ENCODE data around the gene MDM2.

DNA sequence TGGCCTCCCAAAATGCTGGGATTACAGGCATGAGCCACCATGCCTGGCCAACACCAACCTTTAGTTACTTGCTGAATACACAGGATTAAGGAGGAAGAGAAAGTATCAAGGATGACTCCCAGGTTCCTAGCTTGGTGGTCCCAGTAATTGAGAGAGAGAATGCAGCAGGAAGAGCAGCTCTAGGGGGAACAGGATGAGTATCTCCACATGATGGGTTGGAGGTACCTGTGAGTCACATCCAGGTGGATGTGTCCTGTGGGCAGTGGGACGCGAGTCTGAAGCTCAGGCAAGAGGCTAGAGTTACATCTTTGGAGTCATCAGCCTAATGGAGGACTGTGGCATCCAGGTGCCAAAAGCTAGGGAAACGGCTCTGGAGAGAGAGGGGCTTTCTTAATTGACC is 47.1 kb downstream of the MDM2 start:
- TF ChIP-seq, protein P1, sequence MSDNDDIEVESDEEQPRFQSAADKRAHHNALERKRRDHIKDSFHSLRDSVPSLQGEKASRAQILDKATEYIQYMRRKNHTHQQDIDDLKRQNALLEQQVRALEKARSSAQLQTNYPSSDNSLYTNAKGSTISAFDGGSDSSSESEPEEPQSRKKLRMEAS (IDR thresholded peaks at IDR 0.05): no peak
- TF ChIP-seq RAD21 (IDR thresholded peaks at IDR 0.05; ENCODE audit: low read depth): no peak
- TF ChIP-seq, protein P2, sequence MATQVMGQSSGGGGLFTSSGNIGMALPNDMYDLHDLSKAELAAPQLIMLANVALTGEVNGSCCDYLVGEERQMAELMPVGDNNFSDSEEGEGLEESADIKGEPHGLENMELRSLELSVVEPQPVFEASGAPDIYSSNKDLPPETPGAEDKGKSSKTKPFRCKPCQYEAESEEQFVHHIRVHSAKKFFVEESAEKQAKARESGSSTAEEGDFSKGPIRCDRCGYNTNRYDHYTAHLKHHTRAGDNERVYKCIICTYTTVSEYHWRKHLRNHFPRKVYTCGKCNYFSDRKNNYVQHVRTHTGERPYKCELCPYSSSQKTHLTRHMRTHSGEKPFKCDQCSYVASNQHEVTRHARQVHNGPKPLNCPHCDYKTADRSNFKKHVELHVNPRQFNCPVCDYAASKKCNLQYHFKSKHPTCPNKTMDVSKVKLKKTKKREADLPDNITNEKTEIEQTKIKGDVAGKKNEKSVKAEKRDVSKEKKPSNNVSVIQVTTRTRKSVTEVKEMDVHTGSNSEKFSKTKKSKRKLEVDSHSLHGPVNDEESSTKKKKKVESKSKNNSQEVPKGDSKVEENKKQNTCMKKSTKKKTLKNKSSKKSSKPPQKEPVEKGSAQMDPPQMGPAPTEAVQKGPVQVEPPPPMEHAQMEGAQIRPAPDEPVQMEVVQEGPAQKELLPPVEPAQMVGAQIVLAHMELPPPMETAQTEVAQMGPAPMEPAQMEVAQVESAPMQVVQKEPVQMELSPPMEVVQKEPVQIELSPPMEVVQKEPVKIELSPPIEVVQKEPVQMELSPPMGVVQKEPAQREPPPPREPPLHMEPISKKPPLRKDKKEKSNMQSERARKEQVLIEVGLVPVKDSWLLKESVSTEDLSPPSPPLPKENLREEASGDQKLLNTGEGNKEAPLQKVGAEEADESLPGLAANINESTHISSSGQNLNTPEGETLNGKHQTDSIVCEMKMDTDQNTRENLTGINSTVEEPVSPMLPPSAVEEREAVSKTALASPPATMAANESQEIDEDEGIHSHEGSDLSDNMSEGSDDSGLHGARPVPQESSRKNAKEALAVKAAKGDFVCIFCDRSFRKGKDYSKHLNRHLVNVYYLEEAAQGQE (IDR thresholded peaks at IDR 0.05; ENCODE audit: low read depth): no peak
